Progenitor cell of endocrine pancreas (in vitro differentiated cells): Measurements from ENCODE around the gene ISL1. TPM values are rescaled to one million over a fixed set of nuclear protein-coding genes. Genes with fewer than 3 reads are reported as not detected.

Source experiments
- DNase-seq: peaks from one replicate; pipeline ENCODE4 v3.0.0; 2021; ENCODE audit warnings: low spot score; ENCODE audit not compliant: unreplicated experiment
- H3K27ac Mint-ChIP-seq: 2 replicates; pipeline ENCODE4 v1.8.0; 2021; ENCODE audit warnings: mild to moderate bottlenecking, moderate library complexity, mixed read lengths
- H3K27me3 Mint-ChIP-seq: 2 replicates; pipeline ENCODE4 v1.8.0; 2021; ENCODE audit warnings: mixed read lengths
- H3K36me3 Mint-ChIP-seq: 2 replicates; pipeline ENCODE4 v1.8.0; 2022; ENCODE audit warnings: mixed read lengths; ENCODE audit not compliant: insufficient read depth
- H3K4me1 Mint-ChIP-seq: 2 replicates; pipeline ENCODE4 v1.8.0; 2021; ENCODE audit warnings: low read depth, mixed read lengths
- H3K4me3 Mint-ChIP-seq: 2 replicates; pipeline ENCODE4 v1.8.0; 2021; ENCODE audit warnings: low read depth, mild to moderate bottlenecking, moderate library complexity, mixed read lengths
- H3K9me3 Mint-ChIP-seq: 2 replicates; pipeline ENCODE4 v1.8.0; 2021; ENCODE audit warnings: low read depth, mixed read lengths
- total RNA-seq: library from RNA; stranded (reverse); gene quantifications from 2 replicates; pipeline ENCODE4 v1.2.1, GENCODE V29; 2021
- TF ChIP-seq, protein P1 (sequence below): fragments of 200-600 bp; sonication (generic); IDR thresholded peaks from one replicate; pipeline ENCODE4 v1.5.0; 2021; ENCODE audit warnings: antibody characterized with exemption, mild to moderate bottlenecking; ENCODE audit not compliant: unreplicated experiment

Gene ISL1
- total RNA-seq, 1 donor from 2014 or later, result 8.2 TPM

DNA sequence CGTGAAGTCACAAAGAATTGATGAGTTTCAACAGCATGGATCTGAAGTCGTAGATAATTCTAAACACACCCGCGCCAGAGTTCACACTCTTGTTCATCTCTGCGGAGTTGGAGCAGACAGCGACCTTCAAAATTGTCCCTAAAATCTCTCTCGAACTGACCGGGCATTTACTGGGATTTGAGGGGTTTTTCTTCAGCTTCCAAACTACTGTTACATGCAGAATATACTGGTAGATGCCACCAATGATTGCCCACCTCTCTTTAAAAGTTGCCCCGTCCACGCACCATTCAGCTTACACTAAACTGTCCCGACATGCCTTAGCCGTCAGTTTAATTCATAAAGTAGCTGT lies 5.2 kb upstream of the ISL1 start:
- peak overlapping the region; percentile 70 for H3K27ac Mint-ChIP-seq
- H3K36me3 Mint-ChIP-seq, result no peaks in the 10 kb centered on the region
- peak overlapping the region; percentile 67 for H3K4me3 Mint-ChIP-seq
- TF ChIP-seq, protein P1, sequence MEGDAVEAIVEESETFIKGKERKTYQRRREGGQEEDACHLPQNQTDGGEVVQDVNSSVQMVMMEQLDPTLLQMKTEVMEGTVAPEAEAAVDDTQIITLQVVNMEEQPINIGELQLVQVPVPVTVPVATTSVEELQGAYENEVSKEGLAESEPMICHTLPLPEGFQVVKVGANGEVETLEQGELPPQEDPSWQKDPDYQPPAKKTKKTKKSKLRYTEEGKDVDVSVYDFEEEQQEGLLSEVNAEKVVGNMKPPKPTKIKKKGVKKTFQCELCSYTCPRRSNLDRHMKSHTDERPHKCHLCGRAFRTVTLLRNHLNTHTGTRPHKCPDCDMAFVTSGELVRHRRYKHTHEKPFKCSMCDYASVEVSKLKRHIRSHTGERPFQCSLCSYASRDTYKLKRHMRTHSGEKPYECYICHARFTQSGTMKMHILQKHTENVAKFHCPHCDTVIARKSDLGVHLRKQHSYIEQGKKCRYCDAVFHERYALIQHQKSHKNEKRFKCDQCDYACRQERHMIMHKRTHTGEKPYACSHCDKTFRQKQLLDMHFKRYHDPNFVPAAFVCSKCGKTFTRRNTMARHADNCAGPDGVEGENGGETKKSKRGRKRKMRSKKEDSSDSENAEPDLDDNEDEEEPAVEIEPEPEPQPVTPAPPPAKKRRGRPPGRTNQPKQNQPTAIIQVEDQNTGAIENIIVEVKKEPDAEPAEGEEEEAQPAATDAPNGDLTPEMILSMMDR, result no peak
- DNase-seq, result no peak
- peaks cover 42% of the 10 kb centered on the region for H3K4me1 Mint-ChIP-seq
- no peaks in the 10 kb centered on the region for H3K9me3 Mint-ChIP-seq
- peaks cover 73% of the 10 kb centered on the region for H3K27me3 Mint-ChIP-seq

DNA sequence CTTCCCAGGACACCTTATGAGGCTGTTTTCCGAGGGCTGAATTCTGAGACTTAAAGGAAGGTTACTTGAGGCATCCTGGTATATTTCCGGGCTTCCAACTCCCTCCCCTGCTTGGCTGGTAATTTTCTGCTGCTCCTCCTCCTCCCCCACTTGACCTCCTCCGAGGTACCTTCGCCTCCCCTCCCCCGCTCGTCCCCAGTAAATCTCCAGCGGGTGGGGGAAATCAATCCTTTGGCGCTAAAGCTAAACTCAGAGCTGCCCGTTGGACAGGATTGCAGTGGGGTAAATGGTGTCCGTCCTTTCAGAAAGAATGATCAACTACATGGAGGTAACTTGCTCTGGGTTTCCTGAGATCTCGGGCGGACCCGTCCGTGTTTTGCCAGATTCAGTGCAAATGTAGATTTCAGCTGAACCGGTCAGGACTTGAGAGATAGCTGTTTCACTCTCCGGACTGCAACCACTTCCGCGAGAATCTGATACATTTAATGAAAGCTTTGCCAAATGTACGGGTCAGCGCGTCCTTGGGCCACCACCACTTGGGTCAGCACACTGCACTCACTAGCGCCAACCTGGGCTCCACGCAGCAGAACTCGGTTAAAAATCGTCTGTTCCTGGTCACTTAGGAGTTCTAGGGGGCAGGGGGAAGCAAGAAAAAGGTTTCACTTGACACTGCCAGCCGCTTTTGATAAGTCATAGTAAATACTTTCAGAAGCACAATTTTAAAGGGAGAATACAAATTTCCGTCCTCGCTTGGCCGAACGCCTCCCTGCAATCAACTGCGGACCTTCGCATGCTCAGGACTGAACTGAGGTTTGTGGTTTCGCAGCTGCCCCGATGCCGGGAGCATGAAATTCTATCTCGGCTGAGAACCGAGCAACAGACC lies 4.6 kb upstream of the ISL1 start:
- TF ChIP-seq, protein P1, result peak; percentile 8
- peaks cover 80% of the 10 kb centered on the region for H3K27me3 Mint-ChIP-seq
- peak overlapping the region; percentile 67 for H3K4me3 Mint-ChIP-seq
- H3K4me1 Mint-ChIP-seq, result peaks cover 46% of the 10 kb centered on the region
- H3K36me3 Mint-ChIP-seq, result no peaks in the 10 kb centered on the region
- H3K9me3 Mint-ChIP-seq, result no peaks in the 10 kb centered on the region
- peak overlapping the region; percentile 42 for H3K27ac Mint-ChIP-seq
- DNase-seq, result no peak

DNA sequence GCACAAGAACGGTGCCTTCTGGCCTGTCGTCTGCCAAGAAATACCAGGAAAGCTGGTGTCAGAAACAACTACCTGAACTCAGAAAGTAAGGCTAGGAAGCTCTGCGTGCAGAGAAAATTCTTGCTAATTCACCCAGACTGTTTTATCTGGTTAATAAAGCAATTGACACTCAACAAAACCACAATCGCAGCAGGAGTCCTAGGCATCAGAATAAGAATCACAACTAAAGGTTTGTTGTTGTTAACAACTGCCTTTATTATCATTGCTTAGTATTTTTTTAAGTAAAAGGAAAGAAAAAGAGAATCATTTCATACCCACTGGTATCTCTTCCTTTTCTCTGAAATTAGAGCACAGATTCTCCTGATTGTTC lies 3.9 kb upstream of the ISL1 start:
- DNase-seq, result no peak
- Mint-ChIP-seq H3K27me3 (peaks cover 86% of the 10 kb centered on the region), H3K9me3 (no peaks in the 10 kb centered on the region), H3K4me1 (peaks cover 42% of the 10 kb centered on the region), H3K27ac (peak overlapping the region; percentile 42), H3K4me3 (peak overlapping the region; percentile 67), H3K36me3 (no peaks in the 10 kb centered on the region)
- TF ChIP-seq, protein P1, result no peak

DNA sequence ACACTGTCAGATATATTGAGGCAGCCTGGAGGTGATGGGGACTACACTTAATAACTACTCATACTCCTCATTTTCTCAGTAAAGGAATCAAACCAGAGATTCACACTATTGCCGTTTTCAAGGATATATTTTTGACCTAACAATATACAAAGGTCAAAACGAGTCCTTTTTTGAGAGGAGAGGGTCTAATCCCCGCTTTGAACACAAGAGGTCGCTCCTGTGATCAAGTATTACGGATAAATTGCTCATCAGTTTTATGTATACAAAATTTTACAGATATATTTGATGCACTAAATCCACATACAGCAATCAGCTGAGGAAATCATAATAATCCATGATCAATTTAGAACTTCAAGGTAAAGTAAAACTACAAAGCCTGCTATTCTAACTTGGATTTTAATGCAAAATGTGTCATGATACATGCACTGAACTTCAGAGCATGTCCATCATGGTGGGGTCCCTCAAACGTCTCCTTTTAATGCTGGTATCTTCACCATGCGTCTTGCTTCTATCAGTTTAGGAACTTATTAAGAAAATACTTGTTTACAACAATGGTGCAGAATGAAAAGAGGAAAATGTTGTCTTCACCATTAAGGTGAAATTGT lies 2.5 kb upstream of the ISL1 start:
- TF ChIP-seq, protein P1, result peak; percentile 79
- no peak for DNase-seq
- peak overlapping the region; percentile 32 for H3K4me3 Mint-ChIP-seq
- no peaks in the 10 kb centered on the region for H3K9me3 Mint-ChIP-seq
- H3K27ac Mint-ChIP-seq, result no peak overlapping the region
- no peaks in the 10 kb centered on the region for H3K36me3 Mint-ChIP-seq
- H3K4me1 Mint-ChIP-seq, result peaks cover 42% of the 10 kb centered on the region
- H3K27me3 Mint-ChIP-seq, result peaks cover 91% of the 10 kb centered on the region

DNA sequence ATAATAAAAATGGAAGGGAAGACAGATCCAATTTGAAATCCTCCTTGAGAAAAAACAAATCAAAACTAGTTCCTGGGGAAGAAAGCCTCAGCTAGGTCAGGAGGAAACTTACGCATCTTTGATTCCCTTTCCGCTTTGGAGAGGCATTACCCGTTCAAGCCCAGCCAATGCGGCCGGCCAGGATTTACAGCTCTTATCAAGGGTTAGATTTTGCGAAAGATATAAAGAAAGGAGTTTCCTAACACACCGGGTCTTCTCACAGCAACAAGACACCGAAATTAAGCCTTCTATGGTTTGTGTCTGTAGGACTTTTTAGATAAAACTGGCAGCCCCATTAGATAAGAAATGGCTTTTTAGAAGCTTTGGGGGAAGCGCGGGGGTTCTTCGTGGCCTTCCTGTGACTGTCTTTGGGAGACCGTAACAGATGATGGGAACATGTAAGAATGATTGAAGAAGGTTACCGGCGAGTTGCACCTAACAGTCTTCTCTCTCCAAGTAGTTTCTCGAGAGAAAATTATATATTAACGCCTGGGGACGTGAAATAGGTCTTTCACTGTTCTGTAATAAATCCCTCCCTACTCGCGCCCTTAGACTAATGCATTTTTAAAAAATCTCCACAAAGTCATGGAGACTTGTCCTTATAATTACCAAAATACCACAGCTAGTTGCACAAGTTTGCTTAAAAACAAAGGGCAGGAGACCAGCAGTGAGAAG lies 1.3 kb upstream of the ISL1 start:
- Mint-ChIP-seq H3K9me3 (no peaks in the 10 kb centered on the region), H3K36me3 (no peaks in the 10 kb centered on the region), H3K4me1 (peaks cover 43% of the 10 kb centered on the region), H3K4me3 (peak overlapping the region; percentile 72), H3K27me3 (peaks cover 97% of the 10 kb centered on the region), H3K27ac (peak overlapping the region; percentile 79)
- TF ChIP-seq, protein P1, result no peak
- DNase-seq, result no peak
